ENCODE measurements around the gene RAB3GAP1. TPM values are rescaled to one million over a fixed set of nuclear protein-coding genes. Genes with fewer than 3 reads are reported as not detected.

RAB3GAP1 gene
- 56.1 and 69.9 TPM in 2 replicates for total RNA-seq (ENCODE audit: low replicate concordance)

GRCh38 chr2:135052042-135052876, at the start of gene RAB3GAP1:
TSS of gene RAB3GAP1 (plus strand) at chr2:135052292. CDS start at chr2:135052308, 16 bp downstream.

GRCh38 chr2:135047300-135047699, 4.8 kb upstream of the RAB3GAP1 start, which contains the start of gene MAP3K19:
TSS of gene MAP3K19 (minus strand) at chr2:135047447. CDS start at chr2:135024647, 22,800 bp downstream.

Other genes with a start within 250 kb of the RAB3GAP1 start
- gene ACMSD, start 213.7 kb upstream of the RAB3GAP1 start, total RNA-seq (ENCODE audit: low replicate concordance): not detected in 2 replicates
- 20.2 and 22.7 TPM in 2 replicates for gene CCNT2, start 133.5 kb upstream of the RAB3GAP1 start, total RNA-seq (ENCODE audit: low replicate concordance)
- not detected in 2 replicates for gene MAP3K19, start 4.8 kb upstream of the RAB3GAP1 start, total RNA-seq (ENCODE audit: low replicate concordance)